Measurements from ENCODE around the gene PRKAG2.

DNA sequence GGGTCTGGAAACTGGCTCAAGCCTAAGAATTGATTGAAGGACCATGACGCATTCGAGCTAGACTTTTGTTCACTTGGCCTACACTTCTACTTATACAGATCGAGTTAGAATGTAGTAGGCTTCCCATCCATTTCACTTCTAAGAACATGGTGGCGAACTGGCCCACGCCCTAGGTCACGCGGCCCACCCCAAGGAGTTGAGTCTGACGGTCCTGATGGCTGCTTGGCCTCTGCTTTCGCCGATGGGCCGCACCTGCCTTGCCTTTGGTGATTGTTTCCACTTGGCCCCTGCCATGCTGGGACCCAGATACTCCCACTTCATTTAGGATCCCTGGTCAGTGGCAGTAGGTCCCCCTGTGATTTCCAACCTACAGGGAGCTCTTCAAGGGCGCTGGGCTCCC, 153.6 kb downstream of the PRKAG2 start:
- no peak for TF ChIP-seq POLR2A (IDR thresholded peaks at IDR 0.05; ENCODE audit: low read length)
- TF ChIP-seq GATA1 (IDR thresholded peaks at IDR 0.05; ENCODE audit: low read depth, low read length) = no peak
